GM12878 (cell line): ENCODE results near the gene ALX4. TPM values are rescaled to one million over a fixed set of nuclear protein-coding genes. Genes with fewer than 3 reads are reported as not detected.

Experiments
- ATAC-seq: fragments of 200-7000 bp; cut with Tn5 transposase; 3 replicates; pipeline ENCODE4 v1.9.1; 2020; ENCODE audit warnings: mild to moderate bottlenecking, moderate library complexity
- BruUV-seq: library from RNA; stranded (reverse); fragments of 400-500 nt; replicated peaks from 2 replicates; lab custom pipeline; 2021; lab: Mats Ljungman, UMichigan
- CTCF ChIA-PET: fragments of 300-600 bp; sonication (Branson Sonifier 250); formaldehyde crosslinking; extraction: SDS; loops from one replicate; lab custom pipeline; 2021; ENCODE audit warnings: inconsistent platforms; lab: Yijun Ruan, JAX
- POLR2A ChIA-PET: fragments of 350-600 bp; formaldehyde crosslinking; extraction: SDS; loops from one replicate; lab custom pipeline; 2021; ENCODE audit warnings: inconsistent platforms; lab: Charles Lee
- RAD21 ChIA-PET: fragments of 300-600 bp; sonication (Branson Sonifier 250); formaldehyde crosslinking; loops from one replicate; lab custom pipeline; 2023; ENCODE audit warnings: antibody characterized with exemption; ENCODE audit not compliant: unreplicated experiment; lab: Charles Lee
- SMC1A ChIA-PET: fragments of 300-600 bp; sonication (Branson Sonifier 250); formaldehyde crosslinking; loops from one replicate; lab custom pipeline; 2023; ENCODE audit not compliant: unreplicated experiment, uncharacterized antibody; lab: Charles Lee
- DNase-seq: peaks from one replicate; pipeline ENCODE4 v3.0.0-alpha.2; 2011; ENCODE audit warnings: low read depth, low spot score
- FAIRE-seq: peaks from 3 replicates; lab custom pipeline; 2011; peaks lifted over from hg19 to GRCh38; lab: Jason Lieb, UNC
- H2AFZ ChIP-seq: 2 replicates; pipeline ENCODE4 v1.6.0; 2011; ENCODE audit warnings: low read depth, low read length, control low read depth; ENCODE audit not compliant: control insufficient read depth
- H3K27ac ChIP-seq: 2 replicates; pipeline ENCODE4 v1.5.1; 2011; ENCODE audit warnings: control low read depth; ENCODE audit not compliant: control insufficient read depth, insufficient read depth
- H3K27me3 ChIP-seq, 2 experiments: replicated peaks in 1 of 2; 2 replicates each; pipeline versions ENCODE4 v1.6.0 to v1.6.1; 2011; ENCODE audit warnings: low read length in 1 of 2; ENCODE audit not compliant: control insufficient read depth in 2 of 2, insufficient read depth in 2 of 2
- H3K36me3 ChIP-seq, 2 experiments: 2 replicates each; pipeline ENCODE4 v1.5.1; 2011; ENCODE audit warnings: low read length in 1 of 2; ENCODE audit not compliant: control insufficient read depth in 2 of 2, insufficient read depth in 2 of 2
- H3K4me1 ChIP-seq: 2 replicates; pipeline ENCODE4 v1.6.1; 2011; ENCODE audit warnings: mild to moderate bottlenecking, low read length, moderate library complexity, mixed read lengths; ENCODE audit not compliant: control insufficient read depth, insufficient read depth
- H3K4me2 ChIP-seq: 2 replicates; pipeline ENCODE4 v1.6.0; 2011; ENCODE audit warnings: control low read depth; ENCODE audit not compliant: control insufficient read depth, insufficient read depth
- H3K4me3 ChIP-seq: fragments of 200-600 bp; sonication (generic); 2 replicates; pipeline ENCODE4 v1.5.1; 2016
- H3K79me2 ChIP-seq: 2 replicates; pipeline ENCODE4 v1.6.0; 2011; ENCODE audit warnings: low read length; ENCODE audit not compliant: control insufficient read depth, insufficient read depth
- H3K9ac ChIP-seq: 2 replicates; pipeline ENCODE4 v1.8.0; 2011; ENCODE audit warnings: low read length, control low read depth, mixed read lengths; ENCODE audit not compliant: control insufficient read depth, insufficient read depth
- H3K9me3 ChIP-seq: replicated peaks from 3 replicates; pipeline ENCODE4 v1.5.1; 2011; ENCODE audit warnings: mild to moderate bottlenecking, low read length; ENCODE audit not compliant: control insufficient read depth, insufficient read depth
- H4K20me1 ChIP-seq: 2 replicates; pipeline ENCODE4 v1.6.0; 2011; ENCODE audit not compliant: control insufficient read depth, insufficient read depth
- ETV6 ChIP-seq, 2 experiments: fragments of 450-650 bp in 1 of 2; IDR thresholded peaks in 1 of 2; conservative IDR thresholded peaks in 1 of 2; 2 replicates each; pipeline ENCODE4 v1.6.1; 2014; ENCODE audit warnings: antibody characterized with exemption in 1 of 2, borderline replicate concordance in 1 of 2, low read depth in 1 of 2, mild to moderate bottlenecking in 1 of 2, moderate library complexity in 1 of 2
- IRF5 ChIP-seq: fragments of 450-650 bp; IDR thresholded peaks from 2 replicates; pipeline ENCODE4 v1.6.1; 2017; ENCODE audit warnings: borderline replicate concordance
- RBBP5 ChIP-seq: fragments of 200-600 bp; sonication (generic); conservative IDR thresholded peaks from 2 replicates; pipeline ENCODE4 v1.6.1; 2016
- RCOR1 ChIP-seq: conservative IDR thresholded peaks from 2 replicates; pipeline ENCODE4 v1.6.1; 2012; ENCODE audit warnings: low read depth, low read length, improper control_type of control experiment
- SMARCA5 ChIP-seq: fragments of 450-650 bp; IDR thresholded peaks from 2 replicates; pipeline ENCODE4 v1.6.1; 2017; ENCODE audit warnings: mild to moderate bottlenecking
- SP1 ChIP-seq: IDR thresholded peaks from one replicate; pipeline ENCODE4 v1.6.1; 2011; ENCODE audit warnings: low read depth, low read length
- ZBED1 ChIP-seq: IDR thresholded peaks from 2 replicates; pipeline ENCODE4 v1.6.1; 2016; ENCODE audit warnings: borderline replicate concordance
- ZSCAN29 ChIP-seq: fragments of 450-650 bp; IDR thresholded peaks from 2 replicates; pipeline ENCODE4 v1.6.1; 2017; ENCODE audit warnings: mild to moderate bottlenecking, moderate library complexity
- WGBS: methylation state at CpG from one replicate; pipeline ENCODE4 v1.1.6; 2016; ENCODE audit warnings: low lambda C conversion rate; ENCODE audit not compliant: insufficient replicate concordance, insufficient coverage; ENCODE audit errors: missing lambda C conversion rate; 5-methylcytosine and 5-hydroxymethylcytosine counted together
- in situ Hi-C: fragments of 300-500 bp; cut with MboI; formaldehyde crosslinking; loops from 9 replicates; pipeline ENCODE4 v1.14.3; 2018; ENCODE audit warnings: mixed read lengths
- intact Hi-C: fragments of 100-400 bp; cut with micrococcal nuclease; formaldehyde crosslinking; loops from one replicate; pipeline ENCODE4 v1.14.2; 2022; ENCODE audit not compliant: unreplicated experiment
- polyA plus RNA-seq, 11 experiments: library from polyadenylated mRNA; depleted of rRNA in 4 of 11; unstranded in 6 of 11; stranded (reverse) in 5 of 11; fragments of >200 nt; fragmentation: Nextera tagmentation in 4 of 11; fragmentation: Illumina TruSeq in 1 of 11; extraction: Ambion mirVana in 4 of 11; extraction: Trizol in 1 of 11; gene quantifications; 1 replicate in 1 of 11; 2 replicates in 10 of 11; pipeline versions ENCODE4 v1.2.1 to v1.2.3, GENCODE V29; 2011 to 2016; ENCODE audit warnings: inconsistent platforms in 2 of 11, missing spikeins in 2 of 11, low read depth in 1 of 11
- total RNA-seq, 4 experiments: library from RNA; depleted of rRNA in 3 of 4; stranded (reverse); fragments of >200 nt in 3 of 4; fragmentation: Illumina TruSeq in 1 of 4; extraction: Trizol in 1 of 4; gene quantifications; 2 replicates each; pipeline versions ENCODE4 v1.2.1 to v1.2.3, GENCODE V29; 2013 to 2021
- TF ChIP-seq, protein P1 (sequence below): IDR thresholded peaks from 2 replicates; pipeline ENCODE4 v1.6.1; 2011; ENCODE audit warnings: low read depth, mild to moderate bottlenecking, low read length, moderate library complexity, borderline replicate concordance; ENCODE audit errors: extremely low read depth
- TF ChIP-seq, protein P2 (sequence below): IDR thresholded peaks from 2 replicates; pipeline ENCODE4 v1.6.1; 2012; ENCODE audit warnings: improper control_type of control experiment, low read depth, low read length; ENCODE audit not compliant: insufficient replicate concordance

Gene ALX4
- total and polyA plus RNA-seq, 10 of the 15 experiments (the other 5 are each of a cell fraction or from before 2014, with no cell fraction given), result not detected

- intact Hi-C loops (no loop called here), in situ Hi-C loops (no loop called here)
- SMC1A ChIA-PET, result no interaction called here
- CTCF ChIA-PET, result interaction anchor here (0.9 kb wide), 1 partner anchor 20 kb away, joined by 3 read pairs; no protein-coding TSS in a partner anchor
- H3K27ac ChIP-seq, result no peak overlapping the region
- no peak for FAIRE-seq
- H3K27me3 ChIP-seq, result peaks cover 29 to 34% of the 10 kb centered on the region in 2 experiments
- H2AFZ ChIP-seq, result no peak overlapping the region
- TF ChIP-seq ETV6 (conservative IDR thresholded peaks at IDR 0.05 in 1 of 2, IDR thresholded peaks at IDR 0.05 in 1 of 2; ENCODE audit: borderline replicate concordance in 1 of 2, low read depth in 1 of 2), result no peak
- no peaks in the 10 kb centered on the region for H3K4me1 ChIP-seq
- no TSS peak for BruUV-seq
- RAD21 ChIA-PET, result no interaction called here
- no peak overlapping the region for H3K9ac ChIP-seq
- 51% methylated on average over 10 of the region's 10 CpGs for WGBS
- no peaks in the 10 kb centered on the region; the same call in 1 of the 2 replicates for H4K20me1 ChIP-seq
- no peaks in the 10 kb centered on the region for H3K79me2 ChIP-seq
- POLR2A ChIA-PET, result no interaction called here
- H3K36me3 ChIP-seq, result no peaks in the 10 kb centered on the region
- no peak for DNase-seq
- no peak for ATAC-seq
- H3K4me2 ChIP-seq, result no peak overlapping the region
- H3K9me3 ChIP-seq, result no peaks in the 10 kb centered on the region
- H3K4me3 ChIP-seq, result no peak overlapping the region
These were observed 2.4 kb downstream of the ALX4 start for GRCh38 chr11:44307340-44308099.

DNA sequence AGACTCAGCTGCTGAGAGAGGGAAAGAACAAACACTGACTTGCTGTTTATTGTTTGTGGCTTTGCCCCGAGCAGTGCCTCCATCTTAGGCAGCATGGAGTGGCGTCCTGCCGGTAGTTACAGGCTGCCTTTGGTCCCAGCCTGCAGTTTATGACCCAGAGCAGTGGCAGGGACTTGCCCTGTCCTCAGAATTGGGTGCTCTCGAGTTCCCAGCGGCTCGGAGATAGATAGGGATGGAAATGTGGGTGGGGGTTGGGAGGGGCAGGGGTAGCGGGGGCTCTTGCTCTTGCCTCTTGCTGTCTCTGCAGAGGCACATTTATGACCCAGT, 3.1 kb downstream of the ALX4 start:
- DNase-seq (no peak), FAIRE-seq (no peak), ATAC-seq (no peak)
- ChIA-PET POLR2A (no interaction called here), CTCF (no interaction called here), RAD21 (no interaction called here), SMC1A (no interaction called here)
- Histone ChIP-seq H2AFZ (no peak overlapping the region), H3K27ac (no peak overlapping the region), H3K4me3 (no peak overlapping the region), H3K27me3 (peaks cover 32 to 34% of the 10 kb centered on the region in 2 experiments), H3K9ac (no peak overlapping the region), H3K9me3 (no peaks in the 10 kb centered on the region), H3K4me2 (no peak overlapping the region), H4K20me1 (no peaks in the 10 kb centered on the region), H3K36me3 (no peaks in the 10 kb centered on the region), H3K4me1 (no peaks in the 10 kb centered on the region), H3K79me2 (no peaks in the 10 kb centered on the region)
- WGBS, result 53% methylated on average over 4 of the region's 7 CpGs
- no TSS peak for BruUV-seq
- in situ Hi-C loops, result no loop called here
- intact Hi-C loops, result no loop called here
- TF ChIP-seq RCOR1 (no peak), ZBED1 (no peak), ZSCAN29 (no peak), RBBP5 (no peak), SP1 (no peak), IRF5 (no peak), SMARCA5 (no peak)
- TF ChIP-seq, protein P1, sequence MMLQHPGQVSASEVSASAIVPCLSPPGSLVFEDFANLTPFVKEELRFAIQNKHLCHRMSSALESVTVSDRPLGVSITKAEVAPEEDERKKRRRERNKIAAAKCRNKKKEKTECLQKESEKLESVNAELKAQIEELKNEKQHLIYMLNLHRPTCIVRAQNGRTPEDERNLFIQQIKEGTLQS, result no peak
- TF ChIP-seq, protein P2, sequence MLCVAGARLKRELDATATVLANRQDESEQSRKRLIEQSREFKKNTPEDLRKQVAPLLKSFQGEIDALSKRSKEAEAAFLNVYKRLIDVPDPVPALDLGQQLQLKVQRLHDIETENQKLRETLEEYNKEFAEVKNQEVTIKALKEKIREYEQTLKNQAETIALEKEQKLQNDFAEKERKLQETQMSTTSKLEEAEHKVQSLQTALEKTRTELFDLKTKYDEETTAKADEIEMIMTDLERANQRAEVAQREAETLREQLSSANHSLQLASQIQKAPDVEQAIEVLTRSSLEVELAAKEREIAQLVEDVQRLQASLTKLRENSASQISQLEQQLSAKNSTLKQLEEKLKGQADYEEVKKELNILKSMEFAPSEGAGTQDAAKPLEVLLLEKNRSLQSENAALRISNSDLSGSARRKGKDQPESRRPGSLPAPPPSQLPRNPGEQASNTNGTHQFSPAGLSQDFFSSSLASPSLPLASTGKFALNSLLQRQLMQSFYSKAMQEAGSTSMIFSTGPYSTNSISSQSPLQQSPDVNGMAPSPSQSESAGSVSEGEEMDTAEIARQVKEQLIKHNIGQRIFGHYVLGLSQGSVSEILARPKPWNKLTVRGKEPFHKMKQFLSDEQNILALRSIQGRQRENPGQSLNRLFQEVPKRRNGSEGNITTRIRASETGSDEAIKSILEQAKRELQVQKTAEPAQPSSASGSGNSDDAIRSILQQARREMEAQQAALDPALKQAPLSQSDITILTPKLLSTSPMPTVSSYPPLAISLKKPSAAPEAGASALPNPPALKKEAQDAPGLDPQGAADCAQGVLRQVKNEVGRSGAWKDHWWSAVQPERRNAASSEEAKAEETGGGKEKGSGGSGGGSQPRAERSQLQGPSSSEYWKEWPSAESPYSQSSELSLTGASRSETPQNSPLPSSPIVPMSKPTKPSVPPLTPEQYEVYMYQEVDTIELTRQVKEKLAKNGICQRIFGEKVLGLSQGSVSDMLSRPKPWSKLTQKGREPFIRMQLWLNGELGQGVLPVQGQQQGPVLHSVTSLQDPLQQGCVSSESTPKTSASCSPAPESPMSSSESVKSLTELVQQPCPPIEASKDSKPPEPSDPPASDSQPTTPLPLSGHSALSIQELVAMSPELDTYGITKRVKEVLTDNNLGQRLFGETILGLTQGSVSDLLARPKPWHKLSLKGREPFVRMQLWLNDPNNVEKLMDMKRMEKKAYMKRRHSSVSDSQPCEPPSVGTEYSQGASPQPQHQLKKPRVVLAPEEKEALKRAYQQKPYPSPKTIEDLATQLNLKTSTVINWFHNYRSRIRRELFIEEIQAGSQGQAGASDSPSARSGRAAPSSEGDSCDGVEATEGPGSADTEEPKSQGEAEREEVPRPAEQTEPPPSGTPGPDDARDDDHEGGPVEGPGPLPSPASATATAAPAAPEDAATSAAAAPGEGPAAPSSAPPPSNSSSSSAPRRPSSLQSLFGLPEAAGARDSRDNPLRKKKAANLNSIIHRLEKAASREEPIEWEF, result no peak
